NT2/D1 (cell line): Measurements from ENCODE around the gene SLC35B3.

Source experiments
- DNase-seq: peaks from one replicate; pipeline ENCODE4 v3.0.0-alpha.2; 2011; ENCODE audit warnings: low read depth, low spot score
- H3K27me3 ChIP-seq: 2 replicates; pipeline ENCODE4 v1.6.0; 2011; ENCODE audit warnings: mild to moderate bottlenecking; ENCODE audit not compliant: insufficient read length, insufficient read depth
- H3K36me3 ChIP-seq: 2 replicates; pipeline ENCODE4 v1.6.1; 2011; ENCODE audit warnings: mild to moderate bottlenecking, low read length, mixed read lengths; ENCODE audit not compliant: insufficient read depth, insufficient read length
- H3K4me1 ChIP-seq: 2 replicates; pipeline ENCODE4 v1.5.1; 2011; ENCODE audit not compliant: insufficient read depth, insufficient read length
- H3K4me3 ChIP-seq: 2 replicates; pipeline ENCODE4 v1.5.1; 2011; ENCODE audit warnings: low read depth; ENCODE audit not compliant: insufficient read length
- H3K9ac ChIP-seq: 2 replicates; pipeline ENCODE4 v1.6.0; 2011; ENCODE audit warnings: low read depth; ENCODE audit not compliant: insufficient read length
- H3K9me3 ChIP-seq: 2 replicates; pipeline ENCODE4 v1.5.1; 2011; ENCODE audit warnings: mild to moderate bottlenecking, low read length; ENCODE audit not compliant: insufficient read depth
- SUZ12 ChIP-seq: IDR thresholded peaks from 2 replicates; pipeline ENCODE4 v1.6.1; 2011; ENCODE audit not compliant: insufficient read length, insufficient read depth; ENCODE audit errors: extremely low read depth
- YY1 ChIP-seq: IDR thresholded peaks from 2 replicates; pipeline ENCODE4 v1.6.1; 2011; ENCODE audit not compliant: insufficient read length, insufficient read depth
- ZNF274 ChIP-seq: IDR thresholded peaks from 2 replicates; pipeline ENCODE4 v1.6.1; 2011; ENCODE audit warnings: mild to moderate bottlenecking, low read depth, low read length

Gene SLC35B3

DNA sequence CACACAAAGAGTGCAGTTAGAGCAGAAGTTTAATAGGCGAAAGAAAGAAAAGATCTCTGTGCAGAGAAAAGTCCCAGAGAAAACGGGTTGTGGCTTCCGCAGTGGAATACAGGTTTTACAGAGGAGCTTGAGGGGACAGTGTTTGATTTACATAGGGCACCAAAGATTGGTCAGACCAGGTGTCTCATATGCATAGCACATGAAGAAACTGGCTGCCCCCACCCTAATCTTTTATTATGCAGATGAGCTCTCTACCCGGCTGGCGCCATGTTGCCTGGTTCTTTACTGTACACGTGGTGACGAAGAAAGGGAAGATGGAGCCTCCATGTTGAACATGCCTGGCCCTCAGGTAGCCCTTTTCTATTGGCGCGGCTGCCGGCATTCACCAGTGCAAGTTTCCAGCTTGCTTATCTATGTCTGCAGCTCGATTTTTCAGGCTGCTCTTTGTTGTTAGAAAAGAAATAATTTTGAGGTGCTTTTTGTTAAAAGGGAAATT, 47.4 kb downstream of the SLC35B3 start:
- Histone ChIP-seq H3K4me3 (no peak overlapping the region), H3K36me3 (no peaks in the 10 kb centered on the region), H3K9ac (no peak overlapping the region), H3K9me3 (no peaks in the 10 kb centered on the region), H3K27me3 (no peaks in the 10 kb centered on the region), H3K4me1 (no peaks in the 10 kb centered on the region)
- DNase-seq: no peak
- TF ChIP-seq YY1: no peak
- TF ChIP-seq ZNF274: no peak
- no peak for TF ChIP-seq SUZ12

DNA sequence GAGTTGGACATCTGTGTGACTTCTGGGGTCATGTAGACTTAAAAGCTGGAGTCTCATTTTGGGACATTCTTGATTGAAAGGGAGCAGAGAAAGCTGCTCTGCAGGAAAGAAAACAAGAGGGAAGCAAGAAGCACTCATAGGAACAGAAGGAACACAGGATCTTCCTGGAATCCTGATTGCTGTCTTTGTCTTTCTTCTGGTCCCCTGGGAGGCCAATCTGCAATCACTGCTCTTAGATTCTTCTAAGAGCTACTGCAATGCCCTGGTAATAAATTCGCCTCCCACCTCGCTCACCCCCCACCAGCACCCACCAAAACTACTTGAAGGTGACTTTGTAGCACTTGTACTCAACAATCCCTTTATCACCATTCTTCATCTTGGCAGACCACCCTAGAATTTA, 51.8 kb downstream of the SLC35B3 start:
- H3K4me1 ChIP-seq: no peaks in the 10 kb centered on the region
- no peak overlapping the region for H3K4me3 ChIP-seq
- DNase-seq: peak; percentile 43
- H3K27me3 ChIP-seq: no peaks in the 10 kb centered on the region
- TF ChIP-seq SUZ12 (no peak), ZNF274 (no peak)
- H3K36me3 ChIP-seq: no peaks in the 10 kb centered on the region
- no peaks in the 10 kb centered on the region for H3K9me3 ChIP-seq
- H3K9ac ChIP-seq: no peak overlapping the region

DNA sequence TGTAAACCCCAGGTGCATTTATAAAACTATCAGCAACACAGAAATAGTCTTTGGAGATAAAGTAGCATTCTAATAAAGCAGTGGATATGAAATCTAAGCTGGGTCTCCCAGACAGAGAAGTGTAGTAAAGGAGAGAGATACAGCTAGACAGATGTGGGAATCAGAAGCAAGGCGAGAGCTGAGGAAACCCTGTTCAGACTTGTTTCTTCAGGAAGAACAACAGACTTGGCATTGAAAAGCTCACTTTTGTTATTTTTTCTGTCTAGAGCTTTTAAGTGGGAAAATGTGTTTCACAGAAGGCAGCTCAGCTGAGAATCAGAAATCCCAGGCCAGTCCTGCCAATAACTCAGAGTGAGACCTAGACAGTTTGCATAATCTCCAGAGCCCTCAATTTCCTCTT, 52.9 kb downstream of the SLC35B3 start:
- Histone ChIP-seq H3K4me3 (no peak overlapping the region), H3K4me1 (no peaks in the 10 kb centered on the region), H3K9ac (no peak overlapping the region), H3K27me3 (no peaks in the 10 kb centered on the region), H3K9me3 (no peaks in the 10 kb centered on the region), H3K36me3 (no peaks in the 10 kb centered on the region)
- TF ChIP-seq SUZ12 (no peak), YY1 (no peak), ZNF274 (no peak)
- DNase-seq: no peak

DNA sequence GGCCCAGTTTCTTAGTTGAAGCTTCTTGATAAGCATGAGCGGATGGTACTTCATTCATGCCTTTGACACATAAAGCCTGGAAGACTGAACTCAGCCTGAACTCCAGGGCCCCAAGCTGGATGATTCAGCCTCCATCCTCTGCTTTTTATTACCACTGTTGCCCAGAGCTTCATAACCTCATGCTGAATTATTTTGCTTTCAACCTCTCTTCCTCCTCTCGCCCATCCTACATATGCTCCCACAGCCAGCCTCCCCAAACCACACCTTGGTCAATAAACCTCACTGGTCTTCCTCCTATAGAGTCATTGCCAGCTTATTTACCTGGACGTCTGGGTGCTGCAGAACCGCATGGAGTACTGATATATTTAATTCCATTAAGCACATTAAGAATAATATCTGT, 59.4 kb downstream of the SLC35B3 start:
- no peaks in the 10 kb centered on the region for H3K4me1 ChIP-seq
- no peak overlapping the region for H3K9ac ChIP-seq
- H3K4me3 ChIP-seq: no peak overlapping the region
- no peaks in the 10 kb centered on the region for H3K27me3 ChIP-seq
- peaks cover 4% of the 10 kb centered on the region; the same call in 1 of the 2 replicates for H3K9me3 ChIP-seq
- no peak for DNase-seq
- no peaks in the 10 kb centered on the region for H3K36me3 ChIP-seq
- TF ChIP-seq ZNF274 (no peak), YY1 (no peak), SUZ12 (no peak)
